Hepatocyte (in vitro differentiated cells): Measurements from ENCODE around the gene CD200. TPM values are rescaled to one million over a fixed set of nuclear protein-coding genes. Genes with fewer than 3 reads are reported as not detected.

Source experiments
- DNase-seq: peaks from one replicate; pipeline ENCODE4 v3.0.0-alpha.2; 2016; ENCODE audit warnings: low spot score
- H2AFZ ChIP-seq: fragments of 200-600 bp; sonication (generic); 2 replicates; pipeline ENCODE4 v1.6.0; 2016; ENCODE audit warnings: antibody characterized with exemption, mild to moderate bottlenecking
- H3K27ac ChIP-seq: fragments of 200-600 bp; sonication (generic); 2 replicates; pipeline ENCODE4 v1.5.1; 2016; ENCODE audit warnings: mild to moderate bottlenecking
- H3K27me3 ChIP-seq: fragments of 200-600 bp; sonication (generic); 2 replicates; pipeline ENCODE4 v1.6.1; 2016
- H3K36me3 ChIP-seq: fragments of 200-600 bp; sonication (generic); replicated peaks from 2 replicates; pipeline ENCODE4 v1.5.1; 2016; ENCODE audit warnings: low read depth; ENCODE audit not compliant: insufficient read depth
- H3K4me1 ChIP-seq: fragments of 200-600 bp; sonication (generic); 2 replicates; pipeline ENCODE4 v1.5.1; 2016; ENCODE audit warnings: mild to moderate bottlenecking, moderate library complexity; ENCODE audit not compliant: insufficient read depth
- H3K4me2 ChIP-seq: fragments of 200-600 bp; sonication (generic); 2 replicates; pipeline ENCODE4 v1.6.0; 2016
- H3K4me3 ChIP-seq: fragments of 200-600 bp; sonication (generic); 2 replicates; pipeline ENCODE4 v1.5.1; 2016; ENCODE audit warnings: mild to moderate bottlenecking
- H3K79me2 ChIP-seq: fragments of 200-600 bp; sonication (generic); 2 replicates; pipeline ENCODE4 v1.6.0; 2017; ENCODE audit warnings: mild to moderate bottlenecking
- H3K9me2 ChIP-seq: fragments of 200-600 bp; sonication (generic); replicated peaks from 2 replicates; pipeline ENCODE4 v1.6.0; 2017; ENCODE audit warnings: mild to moderate bottlenecking; ENCODE audit not compliant: insufficient read depth
- H3K9me3 ChIP-seq: fragments of 200-600 bp; sonication (generic); 2 replicates; pipeline ENCODE4 v1.5.1; 2016; ENCODE audit warnings: low read depth, mild to moderate bottlenecking
- H4K20me1 ChIP-seq: fragments of 200-600 bp; sonication (generic); 2 replicates; pipeline ENCODE4 v1.6.0; 2016; ENCODE audit warnings: mild to moderate bottlenecking; ENCODE audit not compliant: insufficient read depth, poor library complexity, severe bottlenecking
- EZH2 ChIP-seq: fragments of 200-600 bp; sonication (generic); IDR thresholded peaks from 2 replicates; pipeline ENCODE4 v1.6.1; 2016; ENCODE audit warnings: antibody characterized with exemption, mild to moderate bottlenecking, borderline replicate concordance
- EZH2phosphoT487 ChIP-seq: fragments of 200-600 bp; sonication (generic); IDR thresholded peaks from one replicate; pipeline ENCODE4 v1.6.1; 2018; ENCODE audit warnings: antibody characterized with exemption, mild to moderate bottlenecking, low read depth, moderate library complexity; ENCODE audit not compliant: unreplicated experiment, severe bottlenecking
- WGBS: methylation state at CpG from one replicate; pipeline ENCODE4 v1.1.6; 2016; ENCODE audit warnings: low lambda C conversion rate; ENCODE audit errors: missing lambda C conversion rate; 5-methylcytosine and 5-hydroxymethylcytosine counted together
- polyA plus RNA-seq: library from polyadenylated mRNA; unstranded; fragments of >200 nt; fragmentation: Nextera tagmentation; extraction: Ambion mirVana; gene quantifications from 2 replicates; pipeline ENCODE4 v1.2.1, GENCODE V29; 2016
- total RNA-seq: library from RNA; depleted of rRNA; stranded (reverse); fragments of >200 nt; gene quantifications from 2 replicates; pipeline ENCODE4 v1.2.3, GENCODE V29; 2014
- TF ChIP-seq, protein P1 (sequence below): fragments of 200-600 bp; sonication (generic); IDR thresholded peaks from 2 replicates; pipeline ENCODE4 v1.5.1; 2016; ENCODE audit warnings: antibody characterized with exemption, mild to moderate bottlenecking; ENCODE audit not compliant: poor library complexity

The CD200 gene
- total and polyA plus RNA-seq, 2 experiments from 2014 or later = 12.6 to 16.8 TPM

- no peaks in the 10 kb centered on the region for H3K27me3 ChIP-seq
- no peak overlapping the region for H3K4me2 ChIP-seq
- DNase-seq = no peak
- H3K27ac ChIP-seq = no peak overlapping the region
- H2AFZ ChIP-seq = peak overlapping the region; percentile 8
- no peak overlapping the region for H3K4me3 ChIP-seq
- H4K20me1 ChIP-seq = no peaks in the 10 kb centered on the region
- H3K36me3 ChIP-seq = no peaks in the 10 kb centered on the region
- H3K9me2 ChIP-seq = no peaks in the 10 kb centered on the region
- WGBS = 88% methylated on average over 4 of the region's 4 CpGs
- no peak for TF ChIP-seq EZH2phosphoT487
- TF ChIP-seq, protein P1, sequence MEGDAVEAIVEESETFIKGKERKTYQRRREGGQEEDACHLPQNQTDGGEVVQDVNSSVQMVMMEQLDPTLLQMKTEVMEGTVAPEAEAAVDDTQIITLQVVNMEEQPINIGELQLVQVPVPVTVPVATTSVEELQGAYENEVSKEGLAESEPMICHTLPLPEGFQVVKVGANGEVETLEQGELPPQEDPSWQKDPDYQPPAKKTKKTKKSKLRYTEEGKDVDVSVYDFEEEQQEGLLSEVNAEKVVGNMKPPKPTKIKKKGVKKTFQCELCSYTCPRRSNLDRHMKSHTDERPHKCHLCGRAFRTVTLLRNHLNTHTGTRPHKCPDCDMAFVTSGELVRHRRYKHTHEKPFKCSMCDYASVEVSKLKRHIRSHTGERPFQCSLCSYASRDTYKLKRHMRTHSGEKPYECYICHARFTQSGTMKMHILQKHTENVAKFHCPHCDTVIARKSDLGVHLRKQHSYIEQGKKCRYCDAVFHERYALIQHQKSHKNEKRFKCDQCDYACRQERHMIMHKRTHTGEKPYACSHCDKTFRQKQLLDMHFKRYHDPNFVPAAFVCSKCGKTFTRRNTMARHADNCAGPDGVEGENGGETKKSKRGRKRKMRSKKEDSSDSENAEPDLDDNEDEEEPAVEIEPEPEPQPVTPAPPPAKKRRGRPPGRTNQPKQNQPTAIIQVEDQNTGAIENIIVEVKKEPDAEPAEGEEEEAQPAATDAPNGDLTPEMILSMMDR = no peak
- TF ChIP-seq EZH2 = no peak
- no peaks in the 10 kb centered on the region for H3K9me3 ChIP-seq
- no peaks in the 10 kb centered on the region for H3K79me2 ChIP-seq
- peaks cover 8% of the 10 kb centered on the region for H3K4me1 ChIP-seq
Observed at GRCh38 chr3:112405845-112406244, 72.9 kb downstream of the CD200 start.

DNA sequence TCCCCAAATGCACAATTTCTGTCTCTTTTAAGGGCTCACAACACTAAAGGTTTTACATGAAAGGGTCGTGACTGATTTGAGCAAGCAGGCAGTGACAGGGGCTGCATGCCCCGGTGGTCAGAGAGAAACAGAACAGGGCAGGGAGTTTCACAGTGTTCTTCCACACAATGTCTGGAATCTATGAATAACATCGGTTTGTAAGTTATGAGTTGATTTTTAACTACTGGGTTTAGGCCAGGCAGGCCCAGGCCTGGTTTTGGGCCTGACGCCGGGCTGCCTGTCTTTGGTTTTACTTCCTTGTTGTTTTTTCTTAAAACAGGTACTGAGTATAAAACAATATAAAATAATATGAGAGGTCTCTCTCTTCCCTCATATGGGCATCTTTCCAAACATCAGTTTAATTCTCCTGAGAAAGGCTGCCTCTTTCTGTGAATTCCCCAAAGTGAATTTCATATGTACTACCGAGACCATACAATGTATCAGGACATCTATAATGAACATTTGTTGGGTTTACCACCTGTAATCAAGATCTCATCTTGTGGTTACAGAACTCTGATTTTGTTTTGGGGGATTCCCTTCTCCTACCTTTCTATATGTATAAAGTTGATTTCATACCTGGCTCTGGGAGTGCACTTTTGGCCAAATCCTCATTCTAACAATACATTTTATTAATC lies 74.4 kb downstream of the CD200 start:
- H3K4me3 ChIP-seq = no peak overlapping the region
- H3K9me2 ChIP-seq = no peaks in the 10 kb centered on the region
- H3K79me2 ChIP-seq = no peaks in the 10 kb centered on the region
- no peaks in the 10 kb centered on the region for H3K9me3 ChIP-seq
- no peaks in the 10 kb centered on the region for H3K27me3 ChIP-seq
- no peak for DNase-seq
- peak overlapping the region; percentile 73 for H3K27ac ChIP-seq
- H4K20me1 ChIP-seq = no peaks in the 10 kb centered on the region
- peak overlapping the region; percentile 47 for H3K4me2 ChIP-seq
- peaks cover 8% of the 10 kb centered on the region for H3K4me1 ChIP-seq
- peak overlapping the region; percentile 41 for H2AFZ ChIP-seq
- 65% methylated on average over 6 of the region's 6 CpGs for WGBS
- H3K36me3 ChIP-seq = no peaks in the 10 kb centered on the region
- TF ChIP-seq EZH2phosphoT487 (no peak), EZH2 (no peak)
- TF ChIP-seq, protein P1 = no peak

GRCh38 chr3:112407888-112408702 lies 75.1 kb downstream of the CD200 start:
- Histone ChIP-seq H3K79me2 (no peaks in the 10 kb centered on the region), H3K9me2 (no peaks in the 10 kb centered on the region), H3K36me3 (no peaks in the 10 kb centered on the region), H3K27me3 (no peaks in the 10 kb centered on the region), H3K4me3 (peak overlapping the region; percentile 5), H4K20me1 (no peaks in the 10 kb centered on the region), H3K27ac (peak overlapping the region; percentile 73), H2AFZ (no peak overlapping the region), H3K9me3 (no peaks in the 10 kb centered on the region), H3K4me1 (peaks cover 8% of the 10 kb centered on the region), H3K4me2 (peak overlapping the region; percentile 47)
- TF ChIP-seq EZH2phosphoT487 (no peak), EZH2 (no peak)
- TF ChIP-seq, protein P1 = no peak
- DNase-seq = no peak
- 70% methylated on average over 2 of the region's 2 CpGs for WGBS
